GM12878 (cell line): Measurements from ENCODE around the gene DENND10. TPM values are rescaled to one million over a fixed set of nuclear protein-coding genes. Genes with fewer than 3 reads are reported as not detected.

Experiments
- ATAC-seq: fragments of 200-7000 bp; cut with Tn5 transposase; 3 replicates; pipeline ENCODE4 v1.9.1; 2020; ENCODE audit warnings: mild to moderate bottlenecking, moderate library complexity
- BruUV-seq: library from RNA; stranded (reverse); fragments of 400-500 nt; replicated peaks from 2 replicates; lab custom pipeline; 2021; lab: Mats Ljungman, UMichigan
- CTCF ChIA-PET: fragments of 300-600 bp; sonication (Branson Sonifier 250); formaldehyde crosslinking; extraction: SDS; loops from one replicate; lab custom pipeline; 2021; ENCODE audit warnings: inconsistent platforms; lab: Yijun Ruan, JAX
- POLR2A ChIA-PET: fragments of 350-600 bp; formaldehyde crosslinking; extraction: SDS; loops from one replicate; lab custom pipeline; 2021; ENCODE audit warnings: inconsistent platforms; lab: Charles Lee
- RAD21 ChIA-PET: fragments of 300-600 bp; sonication (Branson Sonifier 250); formaldehyde crosslinking; loops from one replicate; lab custom pipeline; 2023; ENCODE audit warnings: antibody characterized with exemption; ENCODE audit not compliant: unreplicated experiment; lab: Charles Lee
- SMC1A ChIA-PET: fragments of 300-600 bp; sonication (Branson Sonifier 250); formaldehyde crosslinking; loops from one replicate; lab custom pipeline; 2023; ENCODE audit not compliant: unreplicated experiment, uncharacterized antibody; lab: Charles Lee
- DNase-seq: peaks from one replicate; pipeline ENCODE4 v3.0.0-alpha.2; 2011; ENCODE audit warnings: low read depth, low spot score
- FAIRE-seq: peaks from 3 replicates; lab custom pipeline; 2011; peaks lifted over from hg19 to GRCh38; lab: Jason Lieb, UNC
- H2AFZ ChIP-seq: 2 replicates; pipeline ENCODE4 v1.6.0; 2011; ENCODE audit warnings: low read depth, low read length, control low read depth; ENCODE audit not compliant: control insufficient read depth
- H3K27ac ChIP-seq: 2 replicates; pipeline ENCODE4 v1.5.1; 2011; ENCODE audit warnings: control low read depth; ENCODE audit not compliant: control insufficient read depth, insufficient read depth
- H3K27me3 ChIP-seq, 2 experiments: replicated peaks in 1 of 2; 2 replicates each; pipeline versions ENCODE4 v1.6.0 to v1.6.1; 2011; ENCODE audit warnings: low read length in 1 of 2; ENCODE audit not compliant: control insufficient read depth in 2 of 2, insufficient read depth in 2 of 2
- H3K36me3 ChIP-seq, 2 experiments: 2 replicates each; pipeline ENCODE4 v1.5.1; 2011; ENCODE audit warnings: low read length in 1 of 2; ENCODE audit not compliant: control insufficient read depth in 2 of 2, insufficient read depth in 2 of 2
- H3K4me1 ChIP-seq: 2 replicates; pipeline ENCODE4 v1.6.1; 2011; ENCODE audit warnings: mild to moderate bottlenecking, low read length, moderate library complexity, mixed read lengths; ENCODE audit not compliant: control insufficient read depth, insufficient read depth
- H3K4me2 ChIP-seq: 2 replicates; pipeline ENCODE4 v1.6.0; 2011; ENCODE audit warnings: control low read depth; ENCODE audit not compliant: control insufficient read depth, insufficient read depth
- H3K4me3 ChIP-seq: fragments of 200-600 bp; sonication (generic); 2 replicates; pipeline ENCODE4 v1.5.1; 2016
- H3K79me2 ChIP-seq: 2 replicates; pipeline ENCODE4 v1.6.0; 2011; ENCODE audit warnings: low read length; ENCODE audit not compliant: control insufficient read depth, insufficient read depth
- H3K9ac ChIP-seq: 2 replicates; pipeline ENCODE4 v1.8.0; 2011; ENCODE audit warnings: low read length, control low read depth, mixed read lengths; ENCODE audit not compliant: control insufficient read depth, insufficient read depth
- H3K9me3 ChIP-seq: replicated peaks from 3 replicates; pipeline ENCODE4 v1.5.1; 2011; ENCODE audit warnings: mild to moderate bottlenecking, low read length; ENCODE audit not compliant: control insufficient read depth, insufficient read depth
- H4K20me1 ChIP-seq: 2 replicates; pipeline ENCODE4 v1.6.0; 2011; ENCODE audit not compliant: control insufficient read depth, insufficient read depth
- BRCA1 ChIP-seq: IDR thresholded peaks from 2 replicates; pipeline ENCODE4 v1.6.1; 2011; ENCODE audit warnings: low read depth, low read length, improper control_type of control experiment
- IKZF1 ChIP-seq: fragments of 450-650 bp; conservative IDR thresholded peaks from 2 replicates; pipeline ENCODE4 v1.6.1; 2017; ENCODE audit warnings: antibody characterized with exemption, mild to moderate bottlenecking
- IRF5 ChIP-seq: fragments of 450-650 bp; IDR thresholded peaks from 2 replicates; pipeline ENCODE4 v1.6.1; 2017; ENCODE audit warnings: borderline replicate concordance
- KAT2A ChIP-seq: conservative IDR thresholded peaks from 2 replicates; pipeline ENCODE4 v1.6.1; 2011; ENCODE audit warnings: low read depth, low read length; ENCODE audit not compliant: control insufficient read depth
- MTA2 ChIP-seq: fragments of 450-650 bp; IDR thresholded peaks from 2 replicates; pipeline ENCODE4 v1.6.1; 2016; ENCODE audit warnings: low read depth, mild to moderate bottlenecking, moderate library complexity
- NR2C1 ChIP-seq: fragments of 450-650 bp; IDR thresholded peaks from 2 replicates; pipeline ENCODE4 v1.6.1; 2017; ENCODE audit warnings: antibody characterized with exemption, mild to moderate bottlenecking, moderate library complexity
- NRF1 ChIP-seq: conservative IDR thresholded peaks from 2 replicates; pipeline ENCODE4 v1.6.1; 2011; ENCODE audit warnings: mild to moderate bottlenecking, low read depth, low read length, improper control_type of control experiment
- PKNOX1 ChIP-seq: fragments of 450-650 bp; IDR thresholded peaks from 2 replicates; pipeline ENCODE4 v1.6.1; 2016; ENCODE audit warnings: mild to moderate bottlenecking
- SIX5 ChIP-seq: IDR thresholded peaks from 2 replicates; pipeline ENCODE4 v1.6.1; 2011; ENCODE audit warnings: mild to moderate bottlenecking, low read depth, low read length, moderate library complexity; ENCODE audit not compliant: severe bottlenecking
- STAT1 ChIP-seq: fragments of 450-650 bp; conservative IDR thresholded peaks from 2 replicates; pipeline ENCODE4 v1.6.1; 2014; ENCODE audit warnings: antibody characterized with exemption, mild to moderate bottlenecking
- STAT3 ChIP-seq: IDR thresholded peaks from 2 replicates; pipeline ENCODE4 v1.6.1; 2011; ENCODE audit warnings: low read depth, low read length, improper control_type of control experiment
- ZBED1 ChIP-seq: IDR thresholded peaks from 2 replicates; pipeline ENCODE4 v1.6.1; 2016; ENCODE audit warnings: borderline replicate concordance
- ZNF384 ChIP-seq: IDR thresholded peaks from 2 replicates; pipeline ENCODE4 v1.6.1; 2012; ENCODE audit warnings: low read depth, mild to moderate bottlenecking, low read length, improper control_type of control experiment, borderline replicate concordance
- ZNF592 ChIP-seq: fragments of 450-650 bp; IDR thresholded peaks from 2 replicates; pipeline ENCODE4 v1.6.1; 2017; ENCODE audit warnings: mild to moderate bottlenecking, moderate library complexity
- ZNF622 ChIP-seq: fragments of 450-650 bp; IDR thresholded peaks from 2 replicates; pipeline ENCODE4 v1.6.1; 2017; ENCODE audit warnings: mild to moderate bottlenecking, inconsistent platforms
- WGBS: methylation state at CpG from one replicate; pipeline ENCODE4 v1.1.6; 2016; ENCODE audit warnings: low lambda C conversion rate; ENCODE audit not compliant: insufficient replicate concordance, insufficient coverage; ENCODE audit errors: missing lambda C conversion rate; 5-methylcytosine and 5-hydroxymethylcytosine counted together
- in situ Hi-C: fragments of 300-500 bp; cut with MboI; formaldehyde crosslinking; loops from 9 replicates; pipeline ENCODE4 v1.14.3; 2018; ENCODE audit warnings: mixed read lengths
- intact Hi-C: fragments of 100-400 bp; cut with micrococcal nuclease; formaldehyde crosslinking; loops from one replicate; pipeline ENCODE4 v1.14.2; 2022; ENCODE audit not compliant: unreplicated experiment
- polyA plus RNA-seq, 11 experiments: library from polyadenylated mRNA; depleted of rRNA in 4 of 11; unstranded in 6 of 11; stranded (reverse) in 5 of 11; fragments of >200 nt; fragmentation: Nextera tagmentation in 4 of 11; fragmentation: Illumina TruSeq in 1 of 11; extraction: Ambion mirVana in 4 of 11; extraction: Trizol in 1 of 11; gene quantifications; 1 replicate in 1 of 11; 2 replicates in 10 of 11; pipeline versions ENCODE4 v1.2.1 to v1.2.3, GENCODE V29; 2011 to 2016; ENCODE audit warnings: inconsistent platforms in 2 of 11, missing spikeins in 2 of 11, low read depth in 1 of 11
- total RNA-seq, 4 experiments: library from RNA; depleted of rRNA in 3 of 4; stranded (reverse); fragments of >200 nt in 3 of 4; fragmentation: Illumina TruSeq in 1 of 4; extraction: Trizol in 1 of 4; gene quantifications; 2 replicates each; pipeline versions ENCODE4 v1.2.1 to v1.2.3, GENCODE V29; 2013 to 2021

The DENND10 gene
- total and polyA plus RNA-seq, 10 of the 15 experiments (the other 5 are each of a cell fraction or from before 2014, with no cell fraction given): 21.5 to 39.8 (median 26.2) TPM

- H3K79me2 ChIP-seq: peaks cover 32% of the 10 kb centered on the region
- CTCF ChIA-PET: no interaction called here
- H3K36me3 ChIP-seq: peaks cover 7 to 42% of the 10 kb centered on the region in 2 experiments
- H3K27me3 ChIP-seq: no peaks in the 10 kb centered on the region
- in situ Hi-C loops: no loop called here
- no peak overlapping the region for H3K27ac ChIP-seq
- H3K4me3 ChIP-seq: no peak overlapping the region
- H4K20me1 ChIP-seq: no peaks in the 10 kb centered on the region
- RAD21 ChIA-PET: no interaction called here
- FAIRE-seq: no peak
- no peak overlapping the region for H3K9ac ChIP-seq
- no peak for ATAC-seq
- SMC1A ChIA-PET: no interaction called here
- 100% methylated on average over 2 of the region's 2 CpGs for WGBS
- DNase-seq: no peak
- no peak overlapping the region for H3K4me2 ChIP-seq
- H3K4me1 ChIP-seq: peaks cover 13% of the 10 kb centered on the region
- no peaks in the 10 kb centered on the region for H3K9me3 ChIP-seq
- intact Hi-C loops: no loop called here
- POLR2A ChIA-PET: interaction anchor here (0.5 to 1.3 kb wide), 2 partner anchors 9 to 35 kb away, joined by 5 to 8 read pairs; no protein-coding TSS in a partner anchor
- BruUV-seq: no TSS peak
- H2AFZ ChIP-seq: no peak overlapping the region
- TF ChIP-seq PKNOX1 (no peak), MTA2 (no peak), ZNF592 (no peak), IKZF1 (no peak), NR2C1 (no peak), NRF1 (no peak), SIX5 (no peak), STAT1 (no peak), STAT3 (no peak), KAT2A (no peak), ZNF384 (no peak), IRF5 (no peak), BRCA1 (no peak), ZBED1 (no peak), ZNF622 (no peak)
Observed at GRCh38 chr10:119174109-119174508, 70.2 kb downstream of the DENND10 start.
